Measurements from ENCODE around the gene CLCN6. TPM values are rescaled to one million over a fixed set of nuclear protein-coding genes. Genes with fewer than 3 reads are reported as not detected.
A peak's percentile ranks its signal among the peaks of the same experiment; 100 is the strongest.

Gene CLCN6
- total and polyA plus RNA-seq, 2 experiments from 2014 or later = 22.5 to 31.8 TPM

- H3K27me3 ChIP-seq = peaks cover 27% of the 10 kb centered on the region
- peak in 1 of 2 donors; percentile 36 for DNase-seq (ENCODE audit: low read depth in 1 of 2, low spot score in 1 of 2)
- no peaks in the 10 kb centered on the region for H3K9me3 ChIP-seq (ENCODE audit: low read depth)
- no peaks in the 10 kb centered on the region for H3K36me3 ChIP-seq
- no peak overlapping the region for H3K4me3 ChIP-seq
- peaks cover 5% of the 10 kb centered on the region for H3K4me1 ChIP-seq (ENCODE audit: low read depth)
- no peak for TF ChIP-seq CTCF (IDR thresholded peaks at IDR 0.05; ENCODE audit: low read depth, low read length)
- H3K27ac ChIP-seq = no peak overlapping the region
These were observed 56.9 kb downstream of the CLCN6 start for GRCh38 chr1:11862890-11863289.

- H3K27me3 ChIP-seq = no peaks in the 10 kb centered on the region
- no peaks in the 10 kb centered on the region for H3K9me3 ChIP-seq (ENCODE audit: low read depth)
- no peak overlapping the region for H3K27ac ChIP-seq
- peaks cover 7% of the 10 kb centered on the region for H3K4me1 ChIP-seq (ENCODE audit: low read depth)
- no peak for TF ChIP-seq CTCF (IDR thresholded peaks at IDR 0.05; ENCODE audit: low read depth, low read length)
- DNase-seq (ENCODE audit: low read depth in 1 of 2, low spot score in 1 of 2) = no peak
- H3K4me3 ChIP-seq = no peak overlapping the region
- no peaks in the 10 kb centered on the region for H3K36me3 ChIP-seq
These were observed 62.5 kb downstream of the CLCN6 start for GRCh38 chr1:11868331-11868980.

- no peak overlapping the region for H3K27ac ChIP-seq
- no peak for TF ChIP-seq CTCF (IDR thresholded peaks at IDR 0.05; ENCODE audit: low read depth, low read length)
- H3K36me3 ChIP-seq = no peaks in the 10 kb centered on the region
- H3K9me3 ChIP-seq (ENCODE audit: low read depth) = no peaks in the 10 kb centered on the region
- no peak for DNase-seq (ENCODE audit: low read depth in 1 of 2, low spot score in 1 of 2)
- H3K4me1 ChIP-seq (ENCODE audit: low read depth) = peaks cover 10% of the 10 kb centered on the region
- H3K27me3 ChIP-seq = no peaks in the 10 kb centered on the region
- no peak overlapping the region for H3K4me3 ChIP-seq
These were observed 63.1 kb downstream of the CLCN6 start for GRCh38 chr1:11869104-11869503.

- Histone ChIP-seq H3K4me3 (no peak overlapping the region), H3K36me3 (no peaks in the 10 kb centered on the region), H3K27ac (no peak overlapping the region), H3K27me3 (no peaks in the 10 kb centered on the region), H3K4me1 (ENCODE audit: low read depth) (peaks cover 11% of the 10 kb centered on the region), H3K9me3 (ENCODE audit: low read depth) (no peaks in the 10 kb centered on the region)
- TF ChIP-seq CTCF (IDR thresholded peaks at IDR 0.05; ENCODE audit: low read depth, low read length) = no peak
- no peak for DNase-seq (ENCODE audit: low read depth in 1 of 2, low spot score in 1 of 2)
These were observed 63.7 kb downstream of the CLCN6 start for GRCh38 chr1:11869650-11870207.

- H3K27me3 ChIP-seq = no peaks in the 10 kb centered on the region
- no peak for DNase-seq (ENCODE audit: low read depth in 1 of 2, low spot score in 1 of 2)
- H3K4me1 ChIP-seq (ENCODE audit: low read depth) = peaks cover 8% of the 10 kb centered on the region
- H3K9me3 ChIP-seq (ENCODE audit: low read depth) = no peaks in the 10 kb centered on the region
- no peaks in the 10 kb centered on the region for H3K36me3 ChIP-seq
- no peak for TF ChIP-seq CTCF (IDR thresholded peaks at IDR 0.05; ENCODE audit: low read depth, low read length)
- H3K27ac ChIP-seq = no peak overlapping the region
- H3K4me3 ChIP-seq = no peak overlapping the region
These were observed 66.6 kb downstream of the CLCN6 start for GRCh38 chr1:11872545-11872944.
